ENCODE measurements around the gene GPR68.

DNA sequence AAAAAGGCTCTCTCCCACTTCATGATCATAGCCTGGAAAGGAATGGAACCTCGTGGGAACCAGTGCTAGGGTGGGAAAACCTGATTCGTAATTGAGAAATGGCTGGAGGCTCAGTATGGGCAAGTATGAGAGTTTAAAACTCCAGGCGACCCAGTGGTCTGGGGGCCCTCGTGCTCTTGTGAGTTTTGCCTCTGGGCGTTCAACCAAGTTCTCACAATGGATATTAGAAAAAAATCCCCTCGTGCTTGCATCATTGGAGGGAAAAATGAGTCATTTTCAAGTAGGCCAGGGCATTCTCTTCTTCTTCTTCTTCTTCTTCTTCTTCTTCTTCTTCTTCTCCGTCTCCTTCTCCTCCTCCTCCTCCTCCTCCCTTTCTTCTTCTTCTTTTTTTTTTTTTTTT lies 39.0 kb downstream of the GPR68 start:
- TF ChIP-seq, protein P1, sequence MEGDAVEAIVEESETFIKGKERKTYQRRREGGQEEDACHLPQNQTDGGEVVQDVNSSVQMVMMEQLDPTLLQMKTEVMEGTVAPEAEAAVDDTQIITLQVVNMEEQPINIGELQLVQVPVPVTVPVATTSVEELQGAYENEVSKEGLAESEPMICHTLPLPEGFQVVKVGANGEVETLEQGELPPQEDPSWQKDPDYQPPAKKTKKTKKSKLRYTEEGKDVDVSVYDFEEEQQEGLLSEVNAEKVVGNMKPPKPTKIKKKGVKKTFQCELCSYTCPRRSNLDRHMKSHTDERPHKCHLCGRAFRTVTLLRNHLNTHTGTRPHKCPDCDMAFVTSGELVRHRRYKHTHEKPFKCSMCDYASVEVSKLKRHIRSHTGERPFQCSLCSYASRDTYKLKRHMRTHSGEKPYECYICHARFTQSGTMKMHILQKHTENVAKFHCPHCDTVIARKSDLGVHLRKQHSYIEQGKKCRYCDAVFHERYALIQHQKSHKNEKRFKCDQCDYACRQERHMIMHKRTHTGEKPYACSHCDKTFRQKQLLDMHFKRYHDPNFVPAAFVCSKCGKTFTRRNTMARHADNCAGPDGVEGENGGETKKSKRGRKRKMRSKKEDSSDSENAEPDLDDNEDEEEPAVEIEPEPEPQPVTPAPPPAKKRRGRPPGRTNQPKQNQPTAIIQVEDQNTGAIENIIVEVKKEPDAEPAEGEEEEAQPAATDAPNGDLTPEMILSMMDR (conservative IDR thresholded peaks at IDR 0.05; ENCODE audit: low read length) = no peak
- TF ChIP-seq EZH2phosphoT487 (IDR thresholded peaks at IDR 0.05; ENCODE audit: borderline replicate concordance) = no peak
